Globus pallidus (tissue), 1 donor: ENCODE data around the gene CAPN3.

Experiments used
- DNase-seq: peaks from one replicate; pipeline ENCODE4 v3.0.0-alpha.2; 2015; ENCODE audit warnings: low spot score

The CAPN3 gene

DNA sequence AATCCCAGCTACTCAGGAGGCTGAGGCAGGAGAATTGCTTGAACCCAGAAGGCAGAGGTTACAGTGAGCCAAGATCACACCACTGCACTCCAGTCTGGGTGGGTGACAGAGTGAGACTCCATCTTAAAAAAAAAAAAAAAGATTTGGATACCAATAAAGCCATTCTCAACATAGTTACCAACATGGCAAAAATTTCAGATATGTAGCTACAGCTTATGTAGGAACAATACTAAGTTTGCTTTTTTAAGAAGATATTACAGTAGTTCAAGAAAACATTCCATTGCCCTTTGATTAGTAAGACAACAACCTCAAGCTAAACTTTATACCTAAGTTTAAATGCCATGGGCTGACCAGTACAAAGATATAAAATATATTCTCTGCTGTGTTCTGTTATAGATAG lies 97.2 kb downstream of the CAPN3 start:
- no peak for DNase-seq

DNA sequence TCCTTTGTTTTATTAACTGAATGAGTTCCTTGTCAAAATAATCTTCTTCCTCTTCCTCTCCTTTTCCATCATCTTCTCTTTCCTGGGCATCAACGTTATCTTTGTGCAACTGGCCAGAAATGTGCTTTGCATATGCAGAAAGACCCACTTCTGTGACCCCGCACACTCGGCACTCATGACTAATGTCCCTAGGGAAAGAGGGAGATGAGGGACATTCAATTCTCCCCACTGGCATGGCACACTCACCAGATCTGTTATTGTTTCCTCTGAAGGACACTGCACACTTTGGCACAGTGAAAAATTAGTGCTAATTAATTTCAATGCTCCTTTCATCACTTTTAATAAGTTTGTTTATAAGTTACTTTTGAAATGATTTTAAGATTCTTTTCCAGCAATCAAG lies 97.7 kb downstream of the CAPN3 start:
- DNase-seq = peak; percentile 33

DNA sequence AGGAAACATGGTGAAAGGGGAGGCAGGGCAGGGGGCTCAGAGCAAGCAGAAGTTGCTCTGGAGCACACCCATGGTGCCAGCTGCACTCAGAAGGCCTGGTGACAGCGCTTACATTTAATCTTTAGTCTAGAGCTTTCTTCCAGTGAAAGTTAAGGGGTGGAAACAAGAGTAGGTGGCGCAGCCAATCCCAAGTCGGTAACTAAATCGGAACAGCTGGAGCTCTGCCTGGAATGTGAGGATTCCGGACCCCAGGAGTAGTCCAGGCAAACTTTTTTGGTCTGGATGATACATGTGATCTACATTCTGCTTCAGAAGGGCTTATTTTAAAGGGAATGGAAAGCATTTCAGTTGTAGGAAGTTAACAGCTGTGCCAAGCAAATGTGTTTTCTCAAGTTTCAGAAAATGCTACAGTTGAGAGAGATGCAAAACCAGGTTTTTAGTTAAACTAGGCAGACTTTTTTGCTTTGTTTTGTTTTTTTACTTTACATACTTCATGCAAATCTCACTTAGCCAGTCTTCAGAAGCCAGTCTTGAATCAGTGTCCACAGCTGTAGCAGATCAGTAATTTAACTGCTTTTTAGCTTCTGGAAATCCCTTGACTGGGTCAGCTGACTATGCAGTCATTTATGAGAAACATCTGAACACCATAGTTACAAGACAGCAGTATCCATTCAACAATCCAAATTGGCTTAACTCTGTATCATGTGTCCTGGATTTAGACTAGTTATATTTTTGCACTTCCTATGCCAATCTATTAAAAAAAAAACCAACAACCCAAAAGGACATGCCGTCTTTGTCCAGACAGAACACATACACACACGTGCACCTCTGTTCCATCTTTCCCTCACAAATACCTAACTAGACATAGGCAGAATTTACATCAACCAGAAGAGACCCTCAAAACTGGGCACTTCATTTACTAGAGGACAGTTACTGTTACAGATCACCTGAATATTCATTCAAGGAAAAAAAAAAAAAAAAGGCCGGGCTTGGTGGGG lies 98.4 kb downstream of the CAPN3 start:
- peak; percentile 78 for DNase-seq

DNA sequence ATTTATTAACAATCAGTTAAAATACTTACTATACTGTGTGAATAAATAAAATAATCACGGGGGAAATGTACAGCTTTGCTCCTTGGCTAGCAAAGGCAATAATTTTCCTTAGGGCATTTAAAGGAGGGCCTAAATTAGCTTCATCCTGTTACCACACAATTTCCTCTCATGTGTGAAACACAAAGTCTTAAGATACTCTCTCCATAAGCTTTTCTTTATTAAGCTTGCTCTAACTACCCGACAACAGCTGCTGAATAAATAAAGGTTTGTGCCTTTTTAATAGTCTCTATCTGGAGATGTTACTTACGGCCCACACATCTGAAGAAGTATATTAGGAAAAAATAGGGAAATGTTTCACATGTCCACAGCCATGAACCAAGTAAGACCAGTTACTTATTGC lies 102.0 kb downstream of the CAPN3 start:
- DNase-seq = no peak
